Aorta (tissue), 5 donors: ENCODE data around the gene TNS1. TPM values are rescaled to one million over a fixed set of nuclear protein-coding genes. Genes with fewer than 3 reads are reported as not detected.
"Not testable (repeated sequence)": the region's sequence is repeated elsewhere in the genome, so short reads cannot be mapped to it uniquely, and the experiment has no call there.

ENCODE experiments used
- ATAC-seq: fragments of 200-7000 bp; cut with Tn5 transposase; one replicate; pipeline ENCODE4 v1.9.1; 2022; ENCODE audit warnings: moderate library complexity; ENCODE audit not compliant: low FRiP score
- DNase-seq, 2 donors: peaks; one replicate each; pipeline ENCODE4 v3.0.0-alpha.2; 2020
- H3K27ac ChIP-seq, 2 donors: one replicate each; pipeline ENCODE4 v1.5.1; 2013; ENCODE audit warnings: low read length in 2 of 2, mild to moderate bottlenecking in 2 of 2, moderate library complexity in 2 of 2, control low read depth in 1 of 2, inconsistent platforms in 1 of 2, low read depth in 1 of 2
- H3K27me3 ChIP-seq, 2 donors: one replicate each; pipeline ENCODE4 v1.6.1; 2013; ENCODE audit warnings: control low read depth in 1 of 2, low read length in 1 of 2, mild to moderate bottlenecking in 1 of 2, moderate library complexity in 1 of 2; ENCODE audit not compliant: insufficient read depth in 2 of 2, control insufficient read depth in 1 of 2
- H3K36me3 ChIP-seq, 2 donors: one replicate each; pipeline ENCODE4 v1.6.1; 2013; ENCODE audit warnings: control low read depth in 1 of 2, low read length in 1 of 2, mild to moderate bottlenecking in 1 of 2; ENCODE audit not compliant: insufficient read depth in 2 of 2, control insufficient read depth in 1 of 2
- H3K4me1 ChIP-seq, 2 donors: one replicate each; pipeline ENCODE4 v1.6.1; 2013; ENCODE audit warnings: low read length in 2 of 2, control low read depth in 1 of 2, mild to moderate bottlenecking in 1 of 2, moderate library complexity in 1 of 2; ENCODE audit not compliant: insufficient read depth in 2 of 2, control insufficient read depth in 1 of 2
- H3K4me3 ChIP-seq, 2 donors: one replicate each; pipeline ENCODE4 v1.5.1; 2013; ENCODE audit warnings: low read length in 2 of 2, control low read depth in 1 of 2, mild to moderate bottlenecking in 1 of 2
- H3K9me3 ChIP-seq: one replicate; pipeline ENCODE4 v1.6.1; 2013; ENCODE audit warnings: mild to moderate bottlenecking, low read length; ENCODE audit not compliant: control insufficient read depth
- WGBS, 2 donors: extraction: QIAGEN DNeasy Blood & Tissue Kit; methylation state at CpG; one replicate each; pipeline ENCODE4 v1.1.7; 2013; 5-methylcytosine and 5-hydroxymethylcytosine counted together
- intact Hi-C, 2 donors: fragments of 100-400 bp; cut with DNase I; formaldehyde crosslinking; loops; one replicate each; pipeline versions ENCODE4 v1.14.2 to v1.15.0; 2022
- long read RNA-seq, 2 donors: library from polyadenylated mRNA; unstranded; transcript quantifications; one replicate each; pipeline ENCODE4 v2.0.0, GENCODE V29; 2020 to 2021
- polyA plus RNA-seq, 2 donors: library from polyadenylated mRNA; stranded (reverse); fragments of 200-250 nt; gene quantifications; one replicate each; pipeline ENCODE4 v1.2.3, GENCODE V29; 2013
- total RNA-seq, 2 donors: library from RNA; stranded (reverse); fragmentation: NEBNext Ultra II Directional; extraction: Animal tissue kit (Norgen Biotek cat#: 25700); gene quantifications; one replicate each; pipeline ENCODE4 v1.2.1, GENCODE V29; 2021
- donor health status: healthy with polysubstance abuse.
- donor health status: Bipolar disorder and iron deficiency.
- donor health status: DM: no; HTN: no; CAD: no.
- donor health status: DM: no; HTN: no; CAD: no.
- donor health status: DM: yes; HTN: yes; CAD: no.

The TNS1 gene
- total RNA-seq: 1,000 to 10,000 TPM; 1,456 to 1,949 TPM
- polyA plus RNA-seq: 100 to 1,000 TPM; 303 to 404 TPM
- long read RNA-seq, donor 1, transcript TNS1-217 (8 exons, 1,652 nt): major isoform, 9 of 1,233 reads
- long read RNA-seq, donor 1, partial matches to known transcripts: 414 of 1,233 reads
- long read RNA-seq, donor 1, other reads (novel, unspliced or antisense): 810 of 1,233 reads
- long read RNA-seq, donor 2, transcript TNS1-217 (8 exons, 1,652 nt): major isoform, 15 of 1,019 reads
- long read RNA-seq, donor 2, partial matches to known transcripts: 503 of 1,019 reads
- long read RNA-seq, donor 2, other reads (novel, unspliced or antisense): 500 of 1,019 reads

DNA sequence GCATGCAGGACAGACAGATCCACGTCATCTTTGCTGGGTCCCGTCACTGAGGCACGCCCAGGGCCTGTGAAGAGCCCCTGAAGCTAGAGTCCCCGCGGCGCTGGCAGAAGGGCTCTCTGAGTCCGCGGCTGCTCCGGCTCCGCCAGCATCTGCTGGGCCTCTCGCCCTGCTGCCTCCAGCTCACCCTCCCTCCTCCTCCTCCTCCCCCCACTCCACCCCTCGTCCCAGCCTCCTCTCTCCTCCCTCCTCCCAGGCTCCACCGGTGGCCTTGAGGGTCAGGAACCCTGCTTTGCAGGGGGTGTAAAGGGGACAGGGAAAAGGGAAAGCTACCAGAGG, at the start of gene TNS1:
TSS of gene TNS1 (minus strand) at position 151 of the 336 bp plus-strand sequence. CDS start at position 28, 123 bp downstream.
- peak within 1 kb of the TSS; percentile 44 to 55 for H3K4me3 ChIP-seq
- H3K36me3 ChIP-seq: no peaks in the 10 kb centered on the region
- WGBS, 2 donors: 5 to 6% methylated on average over 13 of the region's 13 CpGs
- no peaks in the 10 kb centered on the region for H3K9me3 ChIP-seq
- DNase-seq (peak; percentile 78 to 86), ATAC-seq (peak; percentile 74)
- peak within 1 kb of the TSS; percentile 25 to 53 for H3K27ac ChIP-seq
- H3K4me1 ChIP-seq: peaks cover 0 to 4% of the 10 kb centered on the region in 2 donors
- intact Hi-C loops: no loop called here
- H3K27me3 ChIP-seq: no peaks in the 10 kb centered on the region

DNA sequence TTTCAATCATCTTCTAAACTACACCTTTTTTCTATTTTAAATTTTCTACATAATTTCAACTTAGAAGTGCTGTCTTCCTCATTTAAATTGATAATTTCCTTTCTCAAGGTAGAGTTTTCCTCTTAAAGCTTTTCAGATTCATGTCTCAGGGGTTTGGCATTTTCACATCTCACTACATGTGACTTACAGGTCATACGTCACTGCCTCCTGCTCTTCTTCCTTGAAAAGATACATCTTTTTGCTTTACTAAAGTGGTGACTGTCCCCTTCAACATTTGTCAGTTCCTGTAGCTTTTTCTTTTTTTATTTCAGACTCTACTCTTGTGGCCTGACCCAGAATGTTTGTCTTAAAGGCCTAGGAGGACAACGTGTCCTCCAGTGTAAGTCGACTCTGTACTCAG, 49.1 kb upstream of the TNS1 start:
- H3K27me3 ChIP-seq: no peaks in the 10 kb centered on the region
- no peak for ATAC-seq
- peaks cover 3% of the 10 kb centered on the region for H3K9me3 ChIP-seq
- no peaks in the 10 kb centered on the region for H3K36me3 ChIP-seq
- intact Hi-C loops: no loop called here
- WGBS, 2 donors: 77 to 89% methylated on average over 3 of the region's 3 CpGs
- no peak overlapping the region for H3K4me3 ChIP-seq
- no peak overlapping the region for H3K27ac ChIP-seq
- DNase-seq: no peak
- no peaks in the 10 kb centered on the region for H3K4me1 ChIP-seq

DNA sequence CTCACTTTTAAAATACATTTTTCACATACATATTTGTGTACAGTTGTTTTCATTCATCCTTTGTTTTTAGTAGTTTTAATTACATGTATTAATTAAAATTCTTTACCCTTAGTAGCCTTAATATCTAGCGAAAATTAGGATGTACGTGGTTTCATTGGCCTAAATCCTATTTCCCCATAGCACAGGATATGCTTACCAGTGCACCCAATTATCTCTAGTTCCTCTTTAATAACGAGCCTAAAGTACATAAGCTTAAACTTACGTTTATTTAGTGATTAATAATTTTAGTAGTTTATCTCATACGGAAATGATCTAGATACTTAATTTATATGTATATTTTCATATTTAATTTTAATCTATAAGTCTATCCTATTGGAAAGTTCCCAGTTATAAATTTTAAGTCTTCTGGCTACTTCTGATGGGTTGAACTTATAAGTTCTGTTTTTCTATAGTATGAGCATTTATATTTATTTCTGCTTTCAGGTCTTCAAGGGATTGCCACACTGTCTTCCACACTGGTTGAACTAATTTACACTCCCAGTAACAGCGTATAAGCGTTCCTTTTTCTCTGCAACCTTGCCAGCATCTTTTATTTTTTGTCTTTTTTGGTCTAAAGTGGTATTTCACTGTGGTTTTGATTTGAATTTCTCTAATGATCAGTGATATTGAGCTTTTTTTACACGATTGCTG, 44.9 kb upstream of the TNS1 start:
- peaks cover 3% of the 10 kb centered on the region for H3K9me3 ChIP-seq
- whole genome bisulfite sequencing, 2 donors: 93 to 94% methylated on average over 8 of the region's 8 CpGs
- H3K27ac ChIP-seq: no peak overlapping the region

DNA sequence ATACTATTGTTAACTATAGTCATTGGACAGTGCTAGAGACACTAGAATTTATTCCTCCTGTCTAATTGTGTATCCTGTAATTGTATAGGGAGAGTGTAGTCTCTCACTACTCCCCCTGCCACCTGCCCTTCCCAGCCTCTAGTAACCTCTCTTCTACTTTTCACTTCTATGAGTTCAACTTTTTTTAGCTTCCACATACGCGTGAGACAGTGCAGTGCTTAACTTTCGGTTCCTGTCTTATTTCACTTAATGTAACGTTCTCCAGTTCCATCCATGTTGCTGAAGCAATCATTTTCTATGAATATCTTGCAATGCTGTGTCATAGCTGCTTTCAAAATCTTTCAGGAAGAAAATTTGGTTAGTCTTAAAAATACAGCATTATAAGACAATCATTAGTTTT, 43.4 kb upstream of the TNS1 start:
- Histone ChIP-seq H3K9me3 (peaks cover 3% of the 10 kb centered on the region), H3K4me3 (no peak overlapping the region), H3K36me3 (no peaks in the 10 kb centered on the region), H3K27ac (no peak overlapping the region), H3K27me3 (no peaks in the 10 kb centered on the region), H3K4me1 (no peaks in the 10 kb centered on the region)
- WGBS, 2 donors: 83 to 88% methylated on average over 4 of the region's 4 CpGs
- intact Hi-C loops: no loop called here
- DNase-seq (peak in 1 of 2 donors; percentile 35), ATAC-seq (no peak)

More for the DNA sequence above, 44.9 kb upstream of the TNS1 start:
- no peak for ATAC-seq
- Histone ChIP-seq H3K36me3 (no peaks in the 10 kb centered on the region), H3K4me3 (no peak overlapping the region), H3K27me3 (no peaks in the 10 kb centered on the region), H3K4me1 (no peaks in the 10 kb centered on the region)
- no peak for DNase-seq
- intact Hi-C loops: no loop called here

DNA sequence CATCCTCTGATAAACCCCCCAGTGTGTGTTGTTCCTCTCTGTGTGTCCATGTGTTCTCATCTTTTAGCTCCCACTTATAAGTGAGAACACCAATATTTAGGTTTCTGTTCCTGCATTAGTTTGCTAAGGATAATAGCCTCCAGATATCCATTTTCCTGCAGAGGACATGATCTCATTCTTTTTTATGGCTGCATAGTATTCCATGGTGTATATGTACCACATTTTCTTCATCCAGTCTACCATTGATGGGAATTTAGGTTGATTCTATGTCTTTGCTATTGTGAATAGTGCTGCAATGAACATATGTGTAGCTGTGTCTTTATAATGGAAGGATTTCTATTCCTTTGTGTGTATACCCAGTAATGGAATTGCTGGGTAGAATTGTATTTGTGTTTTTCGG, 41.8 kb upstream of the TNS1 start:
- DNase-seq, H3K27me3 ChIP-seq, H3K4me1 ChIP-seq, H3K9me3 ChIP-seq, ATAC-seq, intact Hi-C loops, H3K27ac ChIP-seq, H3K36me3 ChIP-seq, H3K4me3 ChIP-seq: not testable (repeated sequence)
- WGBS, 2 donors: 97 to 100% methylated on average over 1 of the region's 1 CpG

DNA sequence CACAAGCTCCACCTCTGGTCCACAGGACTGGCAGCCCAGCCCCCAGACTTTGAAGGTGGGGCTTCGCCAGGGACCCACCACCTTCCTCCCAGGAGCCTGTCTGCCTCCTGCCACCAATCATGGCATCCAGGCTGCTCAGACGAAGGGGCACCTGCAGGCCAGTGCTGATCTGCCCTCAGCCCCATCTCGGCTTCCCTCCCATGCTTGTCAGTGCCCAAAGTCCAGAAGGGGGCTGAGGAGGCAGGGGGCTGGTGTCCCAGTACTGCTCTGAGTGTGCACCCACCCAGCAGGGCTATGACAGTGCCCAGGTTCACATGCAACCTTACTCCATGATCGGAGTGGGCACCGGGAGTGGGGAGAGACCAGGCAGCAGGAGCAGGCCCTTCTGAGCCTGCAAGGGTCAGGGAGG, 40.9 kb upstream of the TNS1 start:
- Histone ChIP-seq H3K36me3 (no peaks in the 10 kb centered on the region), H3K27ac (no peak overlapping the region), H3K9me3 (no peaks in the 10 kb centered on the region), H3K4me3 (no peak overlapping the region), H3K27me3 (no peaks in the 10 kb centered on the region), H3K4me1 (no peaks in the 10 kb centered on the region)
- DNase-seq (peak in 1 of 2 donors; percentile 38), ATAC-seq (no peak)
- intact Hi-C loops: no loop called here
- 97 to 99% methylated on average over 5 of the region's 5 CpGs for WGBS, 2 donors

DNA sequence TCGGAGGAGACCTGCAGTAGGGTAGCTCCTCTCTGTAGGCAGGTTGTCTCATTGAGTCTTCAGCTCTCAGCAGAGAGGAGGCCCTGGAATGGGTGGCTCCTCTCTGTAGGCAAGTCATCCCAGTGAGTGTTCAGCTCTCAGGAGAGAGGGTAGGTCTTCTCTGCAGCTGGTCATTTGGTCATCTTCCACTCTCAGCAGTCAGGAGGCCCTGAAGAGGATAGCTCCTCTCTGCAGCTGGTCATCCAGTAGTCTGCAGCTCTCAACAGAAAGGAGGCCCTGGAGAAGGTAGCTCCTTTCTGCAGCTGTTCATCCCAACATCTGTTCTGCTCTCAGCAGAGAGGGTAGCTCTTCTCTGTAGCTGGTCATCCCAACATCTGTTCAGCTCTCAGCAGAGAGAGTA, 40.3 kb upstream of the TNS1 start:
- WGBS, 2 donors: 93 to 99% methylated on average over 1 of the region's 1 CpG
- Histone ChIP-seq H3K4me3 (no peak overlapping the region), H3K27me3 (no peaks in the 10 kb centered on the region), H3K9me3 (no peaks in the 10 kb centered on the region), H3K36me3 (no peaks in the 10 kb centered on the region), H3K4me1 (no peaks in the 10 kb centered on the region), H3K27ac (no peak overlapping the region)
- intact Hi-C loops: no loop called here
- DNase-seq: no peak
- ATAC-seq: no peak

DNA sequence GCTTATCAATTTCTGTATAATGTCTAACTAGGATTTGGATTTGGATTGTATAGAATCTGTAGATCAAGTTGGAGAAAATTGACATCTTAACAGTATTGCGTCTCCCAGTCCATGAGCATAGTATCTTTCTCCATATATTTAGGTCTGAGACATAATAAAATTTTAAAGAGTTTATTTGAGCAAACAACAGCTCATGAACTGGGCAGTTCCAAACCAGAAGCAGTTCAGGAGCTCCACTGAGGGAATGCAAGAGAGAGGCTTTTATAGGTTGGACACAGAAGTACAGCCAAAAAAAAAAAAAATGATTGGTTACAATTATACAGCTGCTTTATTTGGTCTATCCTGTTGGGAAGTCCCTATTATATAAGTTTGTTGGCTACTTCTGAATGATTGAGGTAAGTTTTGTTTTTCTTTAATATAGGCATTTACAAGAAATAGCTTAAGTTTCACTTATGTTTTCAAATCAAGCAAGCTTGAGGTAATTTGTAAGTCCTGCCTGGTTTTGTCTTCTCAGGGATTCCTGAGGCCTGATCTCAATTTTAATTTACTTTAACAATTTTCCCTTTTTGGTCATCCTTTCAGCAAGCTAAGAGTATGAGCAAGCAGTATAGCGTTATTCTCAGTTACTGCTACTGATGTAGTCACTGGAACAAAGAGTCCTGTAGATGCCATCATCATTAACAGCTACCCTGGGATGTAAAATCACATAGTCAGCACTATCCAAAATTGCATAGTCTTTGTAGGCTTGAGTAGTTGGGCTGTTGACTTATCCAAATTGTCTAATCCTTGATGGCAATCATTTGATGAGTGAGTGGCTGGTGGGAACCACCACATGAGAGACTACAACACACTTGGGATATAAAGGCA, 38.7 kb upstream of the TNS1 start:
- Histone ChIP-seq H3K36me3 (no peaks in the 10 kb centered on the region), H3K4me3 (no peak overlapping the region), H3K27ac (no peak overlapping the region), H3K4me1 (no peaks in the 10 kb centered on the region), H3K27me3 (no peaks in the 10 kb centered on the region), H3K9me3 (no peaks in the 10 kb centered on the region)
- DNase-seq (no peak), ATAC-seq (no peak)
- 83 to 85% methylated on average over 2 of the region's 2 CpGs for WGBS, 2 donors
- intact Hi-C loops: no loop called here
